ENCODE data around the gene HSF2BP. TPM values are rescaled to one million over a fixed set of nuclear protein-coding genes. Genes with fewer than 3 reads are reported as not detected.

Gene HSF2BP
- polyA plus RNA-seq, 1 donor from 2014 or later: 0.89 TPM

DNA sequence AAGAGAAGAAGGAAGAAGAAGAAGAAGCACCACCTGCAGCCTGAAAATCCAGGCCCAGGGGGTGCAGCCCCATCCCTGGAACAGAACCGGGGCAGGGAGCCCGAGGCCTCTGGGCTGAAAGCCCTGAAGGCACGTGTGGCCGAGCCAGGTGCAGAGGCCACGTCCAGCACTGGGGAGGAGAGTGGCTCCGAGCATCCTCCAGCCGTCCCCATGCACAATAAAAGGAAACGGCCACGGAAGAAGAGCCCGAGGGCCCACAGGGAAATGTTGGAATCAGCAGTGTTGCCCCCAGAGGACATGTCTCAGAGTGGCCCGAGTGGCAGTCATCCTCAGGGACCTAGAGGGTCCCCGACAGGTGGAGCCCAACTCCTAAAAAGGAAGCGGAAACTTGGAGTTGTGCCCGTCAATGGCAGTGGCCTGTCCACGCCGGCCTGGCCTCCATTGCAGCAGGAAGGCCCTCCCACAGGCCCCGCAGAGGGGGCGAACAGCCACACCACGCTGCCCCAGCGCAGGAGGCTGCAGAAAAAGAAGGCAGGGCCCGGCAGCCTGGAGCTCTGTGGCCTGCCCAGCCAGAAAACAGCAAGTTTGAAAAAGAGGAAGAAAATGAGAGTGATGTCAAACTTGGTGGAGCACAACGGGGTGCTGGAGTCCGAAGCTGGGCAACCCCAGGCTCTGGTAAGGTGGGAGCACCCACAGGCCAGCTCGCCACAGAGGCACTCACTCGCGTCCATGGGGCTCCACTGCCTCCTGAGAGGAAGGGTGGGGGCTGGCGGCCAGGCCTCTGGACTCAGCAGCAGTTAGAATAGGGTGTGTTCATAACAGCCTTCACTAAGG is 28.5 kb upstream of the HSF2BP start:
- H3K9me2 ChIP-seq (ENCODE audit: insufficient read depth, low read length): no peaks in the 10 kb centered on the region
- H3K4me3 ChIP-seq (ENCODE audit: low read length): no peak overlapping the region
- H3K27me3 ChIP-seq (ENCODE audit: insufficient read depth, low read depth, low read length): no peaks in the 10 kb centered on the region
- no peaks in the 10 kb centered on the region for H3K79me2 ChIP-seq (replicated peaks; ENCODE audit: insufficient read depth, low read length)
- H3F3A ChIP-seq (ENCODE audit: insufficient read depth, low read length, poor library complexity, severe bottlenecking): no peaks in the 10 kb centered on the region
- H3K4me2 ChIP-seq (ENCODE audit: low read length): no peak overlapping the region
- no peak overlapping the region for H3K27ac ChIP-seq (ENCODE audit: low read length)
- no peak overlapping the region for H3K9ac ChIP-seq (ENCODE audit: low read length)
- no peaks in the 10 kb centered on the region for H3K36me3 ChIP-seq (ENCODE audit: insufficient read depth, low read length)
- TF ChIP-seq EZH2 (IDR thresholded peaks at IDR 0.05; ENCODE audit: borderline replicate concordance, insufficient read depth, low read length, poor library complexity, severe bottlenecking) (no peak), POLR2AphosphoS5 (IDR thresholded peaks at IDR 0.05) (no peak), EP300 (conservative IDR thresholded peaks at IDR 0.05; ENCODE audit: poor library complexity, severe bottlenecking) (no peak), MXI1 (conservative IDR thresholded peaks at IDR 0.05; ENCODE audit: poor library complexity, severe bottlenecking) (no peak), RAD21 (conservative IDR thresholded peaks at IDR 0.05) (no peak), TAF1 (IDR thresholded peaks at IDR 0.05; ENCODE audit: low read depth) (no peak)
- TF ChIP-seq, protein P1, sequence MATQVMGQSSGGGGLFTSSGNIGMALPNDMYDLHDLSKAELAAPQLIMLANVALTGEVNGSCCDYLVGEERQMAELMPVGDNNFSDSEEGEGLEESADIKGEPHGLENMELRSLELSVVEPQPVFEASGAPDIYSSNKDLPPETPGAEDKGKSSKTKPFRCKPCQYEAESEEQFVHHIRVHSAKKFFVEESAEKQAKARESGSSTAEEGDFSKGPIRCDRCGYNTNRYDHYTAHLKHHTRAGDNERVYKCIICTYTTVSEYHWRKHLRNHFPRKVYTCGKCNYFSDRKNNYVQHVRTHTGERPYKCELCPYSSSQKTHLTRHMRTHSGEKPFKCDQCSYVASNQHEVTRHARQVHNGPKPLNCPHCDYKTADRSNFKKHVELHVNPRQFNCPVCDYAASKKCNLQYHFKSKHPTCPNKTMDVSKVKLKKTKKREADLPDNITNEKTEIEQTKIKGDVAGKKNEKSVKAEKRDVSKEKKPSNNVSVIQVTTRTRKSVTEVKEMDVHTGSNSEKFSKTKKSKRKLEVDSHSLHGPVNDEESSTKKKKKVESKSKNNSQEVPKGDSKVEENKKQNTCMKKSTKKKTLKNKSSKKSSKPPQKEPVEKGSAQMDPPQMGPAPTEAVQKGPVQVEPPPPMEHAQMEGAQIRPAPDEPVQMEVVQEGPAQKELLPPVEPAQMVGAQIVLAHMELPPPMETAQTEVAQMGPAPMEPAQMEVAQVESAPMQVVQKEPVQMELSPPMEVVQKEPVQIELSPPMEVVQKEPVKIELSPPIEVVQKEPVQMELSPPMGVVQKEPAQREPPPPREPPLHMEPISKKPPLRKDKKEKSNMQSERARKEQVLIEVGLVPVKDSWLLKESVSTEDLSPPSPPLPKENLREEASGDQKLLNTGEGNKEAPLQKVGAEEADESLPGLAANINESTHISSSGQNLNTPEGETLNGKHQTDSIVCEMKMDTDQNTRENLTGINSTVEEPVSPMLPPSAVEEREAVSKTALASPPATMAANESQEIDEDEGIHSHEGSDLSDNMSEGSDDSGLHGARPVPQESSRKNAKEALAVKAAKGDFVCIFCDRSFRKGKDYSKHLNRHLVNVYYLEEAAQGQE (IDR thresholded peaks at IDR 0.05; ENCODE audit: borderline replicate concordance): no peak
- TF ChIP-seq, protein P2, sequence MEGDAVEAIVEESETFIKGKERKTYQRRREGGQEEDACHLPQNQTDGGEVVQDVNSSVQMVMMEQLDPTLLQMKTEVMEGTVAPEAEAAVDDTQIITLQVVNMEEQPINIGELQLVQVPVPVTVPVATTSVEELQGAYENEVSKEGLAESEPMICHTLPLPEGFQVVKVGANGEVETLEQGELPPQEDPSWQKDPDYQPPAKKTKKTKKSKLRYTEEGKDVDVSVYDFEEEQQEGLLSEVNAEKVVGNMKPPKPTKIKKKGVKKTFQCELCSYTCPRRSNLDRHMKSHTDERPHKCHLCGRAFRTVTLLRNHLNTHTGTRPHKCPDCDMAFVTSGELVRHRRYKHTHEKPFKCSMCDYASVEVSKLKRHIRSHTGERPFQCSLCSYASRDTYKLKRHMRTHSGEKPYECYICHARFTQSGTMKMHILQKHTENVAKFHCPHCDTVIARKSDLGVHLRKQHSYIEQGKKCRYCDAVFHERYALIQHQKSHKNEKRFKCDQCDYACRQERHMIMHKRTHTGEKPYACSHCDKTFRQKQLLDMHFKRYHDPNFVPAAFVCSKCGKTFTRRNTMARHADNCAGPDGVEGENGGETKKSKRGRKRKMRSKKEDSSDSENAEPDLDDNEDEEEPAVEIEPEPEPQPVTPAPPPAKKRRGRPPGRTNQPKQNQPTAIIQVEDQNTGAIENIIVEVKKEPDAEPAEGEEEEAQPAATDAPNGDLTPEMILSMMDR (IDR thresholded peaks at IDR 0.05; ENCODE audit: poor library complexity, severe bottlenecking): no peak
- H4K20me1 ChIP-seq (ENCODE audit: insufficient read depth): no peaks in the 10 kb centered on the region
- no peaks in the 10 kb centered on the region for H3K9me3 ChIP-seq (ENCODE audit: low read length)
- H2AFZ ChIP-seq (ENCODE audit: low read depth, low read length): no peak overlapping the region

DNA sequence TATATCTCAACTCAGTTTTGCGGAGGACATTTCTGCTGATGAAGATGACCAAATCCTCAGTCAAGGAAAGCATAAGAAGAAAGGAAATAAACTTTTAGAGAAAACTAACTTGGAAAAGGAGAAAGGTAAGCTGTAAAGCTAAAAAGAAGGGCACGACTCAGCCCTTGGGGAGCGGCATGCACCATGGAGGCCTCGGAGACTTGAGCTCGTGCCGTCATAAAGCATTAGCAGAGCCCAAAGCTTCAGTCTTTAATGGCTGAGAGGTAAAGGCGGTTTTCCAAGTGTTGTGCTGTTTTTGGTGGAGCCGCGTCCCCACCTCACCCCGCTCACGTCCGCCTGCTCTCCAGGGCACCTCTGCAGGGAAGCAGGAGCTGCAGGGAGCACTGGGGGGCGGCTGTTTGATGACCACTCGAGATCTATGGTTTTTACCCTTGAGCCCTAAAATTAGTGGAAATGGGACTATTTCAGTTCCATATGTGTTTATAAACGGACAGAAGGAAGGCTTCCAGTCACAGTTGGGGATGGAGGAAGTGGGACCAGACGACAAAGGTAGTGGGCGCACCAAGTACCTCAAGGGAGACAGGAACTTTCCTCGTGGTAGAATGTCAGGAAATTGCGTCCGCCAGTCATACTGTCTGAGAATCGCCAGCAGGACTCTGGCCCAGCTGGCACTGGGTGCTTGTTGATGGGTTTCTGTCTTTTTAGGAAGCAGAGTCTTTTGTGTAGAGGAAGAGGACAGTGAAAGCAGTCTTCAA is 27.7 kb upstream of the HSF2BP start:
- H3K9me2 ChIP-seq (ENCODE audit: insufficient read depth, low read length): no peaks in the 10 kb centered on the region
- no peaks in the 10 kb centered on the region for H3F3A ChIP-seq (ENCODE audit: insufficient read depth, low read length, poor library complexity, severe bottlenecking)
- H3K36me3 ChIP-seq (ENCODE audit: insufficient read depth, low read length): no peaks in the 10 kb centered on the region

More for the DNA sequence above, 27.7 kb upstream of the HSF2BP start:
- no peaks in the 10 kb centered on the region for H3K9me3 ChIP-seq (ENCODE audit: low read length)
- no peak overlapping the region for H3K4me3 ChIP-seq (ENCODE audit: low read length)
- H4K20me1 ChIP-seq (ENCODE audit: insufficient read depth): no peaks in the 10 kb centered on the region
- no peaks in the 10 kb centered on the region for H3K79me2 ChIP-seq (replicated peaks; ENCODE audit: insufficient read depth, low read length)
- H3K27ac ChIP-seq (ENCODE audit: low read length): no peak overlapping the region
- no peak overlapping the region for H3K4me2 ChIP-seq (ENCODE audit: low read length)
- H3K27me3 ChIP-seq (ENCODE audit: insufficient read depth, low read depth, low read length): no peaks in the 10 kb centered on the region
- H3K9ac ChIP-seq (ENCODE audit: low read length): no peak overlapping the region
- H2AFZ ChIP-seq (ENCODE audit: low read depth, low read length): no peak overlapping the region
- TF ChIP-seq, protein P1 (IDR thresholded peaks at IDR 0.05; ENCODE audit: borderline replicate concordance): no peak
- TF ChIP-seq RAD21 (conservative IDR thresholded peaks at IDR 0.05): no peak
- TF ChIP-seq TAF1 (IDR thresholded peaks at IDR 0.05; ENCODE audit: low read depth): no peak
- no peak for TF ChIP-seq EZH2 (IDR thresholded peaks at IDR 0.05; ENCODE audit: borderline replicate concordance, insufficient read depth, low read length, poor library complexity, severe bottlenecking)
- TF ChIP-seq POLR2AphosphoS5 (IDR thresholded peaks at IDR 0.05): no peak
- TF ChIP-seq, protein P2 (IDR thresholded peaks at IDR 0.05; ENCODE audit: poor library complexity, severe bottlenecking): no peak
- TF ChIP-seq SMC3 (conservative IDR thresholded peaks at IDR 0.05; ENCODE audit: poor library complexity): no peak
- TF ChIP-seq EP300 (conservative IDR thresholded peaks at IDR 0.05; ENCODE audit: poor library complexity, severe bottlenecking): no peak
- TF ChIP-seq MXI1 (conservative IDR thresholded peaks at IDR 0.05; ENCODE audit: poor library complexity, severe bottlenecking): no peak
